Mammary microvascular endothelial cell (primary cell): Measurements from ENCODE around the gene DUSP23. TPM values are rescaled to one million over a fixed set of nuclear protein-coding genes. Genes with fewer than 3 reads are reported as not detected.

Source experiments
- total RNA-seq: library from RNA; depleted of rRNA; stranded (reverse); fragments of >200 nt; gene quantifications from 2 replicates; pipeline ENCODE4 v1.2.3, GENCODE V29; 2015

Gene DUSP23
- total RNA-seq: 57.1 and 72.2 TPM in 2 replicates

DNA sequence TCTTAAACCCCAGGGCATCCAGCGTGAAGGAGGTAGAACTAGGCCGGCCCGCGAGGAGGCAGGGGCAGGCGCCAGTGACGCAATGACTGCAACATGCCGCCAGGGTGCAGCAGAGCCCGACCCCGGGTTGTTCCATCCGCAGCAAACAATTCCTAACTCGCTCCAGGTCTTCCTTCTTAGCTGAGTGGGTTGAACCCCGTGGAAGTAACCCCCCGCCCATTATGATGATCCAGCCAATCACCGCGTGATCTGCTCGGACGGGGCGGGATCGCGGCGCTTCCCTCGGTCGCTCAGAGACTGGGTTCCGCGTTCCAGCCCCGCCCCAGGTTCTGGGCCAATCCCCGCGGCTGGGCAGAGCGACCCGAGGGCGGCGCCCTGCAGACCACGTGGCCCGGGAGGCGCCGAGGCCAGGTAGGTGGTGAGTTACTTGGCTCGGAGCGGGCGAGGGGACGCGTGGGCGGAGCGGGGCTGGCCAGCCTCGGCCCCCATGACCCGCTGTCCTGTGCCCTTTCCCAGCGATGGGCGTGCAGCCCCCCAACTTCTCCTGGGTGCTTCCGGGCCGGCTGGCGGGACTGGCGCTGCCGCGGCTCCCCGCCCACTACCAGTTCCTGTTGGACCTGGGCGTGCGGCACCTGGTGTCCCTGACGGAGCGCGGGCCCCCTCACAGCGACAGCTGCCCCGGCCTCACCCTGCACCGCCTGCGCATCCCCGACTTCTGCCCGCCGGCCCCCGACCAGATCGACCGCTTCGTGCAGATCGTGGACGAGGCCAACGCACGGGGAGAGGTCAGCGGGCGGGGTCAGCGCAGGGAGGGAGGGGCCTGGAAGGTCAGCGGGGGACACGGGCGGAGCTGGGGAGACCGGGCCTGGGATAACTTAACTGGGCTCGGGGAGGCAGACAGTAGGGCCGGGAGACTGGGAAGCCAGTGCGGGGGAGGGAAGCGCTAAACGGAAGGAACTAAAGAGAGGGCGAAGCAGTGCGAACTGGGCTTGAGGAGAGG is at the start of gene DUSP23:
DUSP23 (plus strand) TSS at position 380 of the 1,000 bp plus-strand sequence; CDS start at position 519, 139 bp downstream.

DNA sequence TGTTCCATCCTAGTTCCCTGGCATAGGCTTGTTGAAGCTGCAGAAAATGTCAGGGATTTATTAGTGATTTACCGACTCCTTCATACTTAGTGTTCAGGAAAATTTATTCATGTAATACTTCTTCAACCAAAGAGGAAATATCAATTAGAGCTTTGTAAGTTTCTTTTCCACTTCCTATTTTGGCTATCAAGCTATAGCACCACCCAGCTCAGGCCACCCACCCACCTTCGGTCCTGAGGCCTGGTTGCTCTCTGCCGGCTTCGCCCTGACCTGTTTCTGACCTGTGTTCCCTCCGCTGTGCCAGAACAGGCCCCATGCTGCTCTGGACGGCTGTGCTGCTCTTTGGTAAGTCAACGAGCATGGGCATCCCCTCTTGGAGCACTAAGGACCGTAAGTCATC is 21.3 kb downstream of the DUSP23 start, which contains the start of gene FCRL6:
FCRL6 (plus strand) TSS at position 250 of the 400 bp plus-strand sequence; CDS start at position 315, 65 bp downstream.

DNA sequence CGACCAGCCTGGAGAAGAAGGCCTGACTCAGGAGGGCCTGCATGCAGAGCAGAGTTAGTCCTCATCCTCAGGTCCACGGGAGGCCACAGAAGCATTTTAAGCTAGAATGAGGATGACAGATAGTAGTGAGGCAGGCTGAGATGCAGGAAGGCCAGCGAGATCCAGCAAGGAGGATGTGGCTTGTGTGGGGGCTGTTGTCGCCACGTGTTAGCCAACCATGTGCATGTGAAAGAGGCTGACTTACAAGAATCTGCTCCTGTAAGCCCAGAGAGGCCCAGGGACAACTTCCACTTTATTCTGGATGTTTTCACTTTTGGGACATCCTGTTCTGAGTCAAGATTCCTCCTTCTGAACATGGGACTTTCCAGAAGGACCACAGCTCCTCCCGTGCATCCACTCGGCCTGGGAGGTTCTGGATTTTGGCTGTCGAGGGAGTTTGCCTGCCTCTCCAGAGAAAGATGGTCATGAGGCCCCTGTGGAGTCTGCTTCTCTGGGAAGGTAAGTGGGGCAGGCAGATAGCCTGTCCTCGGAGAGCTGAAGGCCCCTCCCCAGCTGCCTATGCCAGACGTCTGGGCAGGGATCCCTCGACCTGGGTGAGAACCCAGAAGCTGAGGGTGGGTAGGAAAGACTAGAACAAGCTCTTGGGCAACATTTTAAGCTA is 45.8 kb downstream of the DUSP23 start, which contains the start of gene SLAMF8:
SLAMF8 (plus strand) TSS at position 433 of the 661 bp plus-strand sequence; CDS start at position 459, 26 bp downstream.

Other genes with a start within 250 kb of the DUSP23 start
- not detected in 2 replicates for gene OR10J5, start 245.0 kb upstream of the DUSP23 start, total RNA-seq
- gene APCS, start 193.1 kb upstream of the DUSP23 start, total RNA-seq: not detected in 2 replicates
- gene CRP, start 66.4 kb upstream of the DUSP23 start, total RNA-seq: not detected in 2 replicates
- gene FCRL6, start 21.4 kb downstream of the DUSP23 start, total RNA-seq: not detected in 2 replicates
- not detected in 2 replicates for gene SLAMF8, start 45.9 kb downstream of the DUSP23 start, total RNA-seq
- not detected in 2 replicates for gene VSIG8, start 81.7 kb downstream of the DUSP23 start, total RNA-seq
- 0.89 and 1.9 TPM in 2 replicates for gene CFAP45, start 119.2 kb downstream of the DUSP23 start, total RNA-seq
- 869 and 920 TPM in 2 replicates for gene TAGLN2, start 144.5 kb downstream of the DUSP23 start, total RNA-seq
- not detected in 2 replicates for gene IGSF9, start 164.7 kb downstream of the DUSP23 start, total RNA-seq
- not detected in 2 replicates for gene SLAMF9, start 173.3 kb downstream of the DUSP23 start, total RNA-seq